Measurements from ENCODE around the gene FASN. TPM values are rescaled to one million over a fixed set of nuclear protein-coding genes. Genes with fewer than 3 reads are reported as not detected.
A peak's percentile ranks its signal among the peaks of the same experiment; 100 is the strongest.

Gene FASN
- total and polyA plus RNA-seq, 2 donors (not counting 1 experiment from before 2014, with no cell fraction given) = 19.4 to 35.6 TPM

DNA sequence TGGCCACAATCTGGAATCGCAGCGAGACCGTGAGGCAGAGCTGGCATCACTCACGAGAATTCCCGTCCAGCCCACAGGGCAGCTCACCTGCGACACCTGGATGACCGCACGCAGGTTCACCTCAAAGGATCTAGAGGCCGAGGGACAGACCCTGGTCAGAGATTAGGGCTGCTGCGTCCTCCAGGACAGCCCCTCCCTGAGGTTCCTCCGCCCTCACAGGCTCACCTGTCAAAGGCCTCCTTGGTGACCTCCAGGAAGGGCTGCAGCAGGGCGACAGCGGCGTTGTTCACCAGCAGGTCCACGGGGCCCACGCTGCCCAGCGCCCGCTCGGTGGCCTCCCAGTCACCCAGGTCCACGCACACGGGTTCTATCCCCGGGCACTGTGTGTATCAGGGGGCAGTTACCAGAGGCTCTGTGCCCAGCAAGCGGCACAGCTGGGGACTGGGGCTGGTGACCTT, 61.4 kb downstream of the FASN start:
- ChIA-PET CTCF (no interaction called here), POLR2A (no interaction called here)
- WGBS (ENCODE audit: insufficient coverage) = 54% methylated on average over 23 of the region's 23 CpGs
- peaks cover 22 to 25% of the 10 kb centered on the region in 2 donors for H3K4me1 ChIP-seq (ENCODE audit: control insufficient read depth in 2 of 2, insufficient read depth in 2 of 2, low read length in 2 of 2)
- Mint-ChIP-seq H3K27me3 (no peaks in the 10 kb centered on the region), H3K9me3 (ENCODE audit: insufficient read depth) (no peaks in the 10 kb centered on the region), H3K4me1 (peaks cover 24% of the 10 kb centered on the region), H3K4me3 (peak overlapping the region; percentile 90), H3K27ac (no peak overlapping the region)
- peaks cover 14% of the 10 kb centered on the region for H3K79me2 ChIP-seq (ENCODE audit: control insufficient read depth, insufficient read depth, low read length)
- peak overlapping the region; percentile 72 for H3K9ac ChIP-seq (ENCODE audit: low read length)
- intact Hi-C loops (cut with micrococcal nuclease) = loop anchor here (1.0 to 10.0 kb wide), 6 partner anchors 13 to 518 kb away; partner anchors contain the start of genes ASPSCR1, FASN, GPS1 and LRRC45
- peak overlapping the region; percentile 100 for H3K4me2 ChIP-seq (replicated peaks; ENCODE audit: low read depth, low read length, poor library complexity, severe bottlenecking)
- ATAC-seq (ENCODE audit: low read depth) (no peak), DNase-seq (no peak)
- H3K27me3 ChIP-seq (replicated peaks in 1 of 4; ENCODE audit: control extremely low read depth in 1 of 4, control insufficient read depth in 3 of 4, insufficient read depth in 4 of 4, low read length in 3 of 4) = peaks cover 0 to 9% (median 3%) of the 10 kb centered on the region in 4 experiments
- H3K9me3 ChIP-seq (ENCODE audit: control extremely low read depth in 1 of 3, control insufficient read depth in 2 of 3, insufficient read depth in 1 of 3, low read length in 2 of 3) = peaks cover 0 to 2% (median 0%) of the 10 kb centered on the region in 3 donors
- TF ChIP-seq EZH2 (IDR thresholded peaks at IDR 0.05; ENCODE audit: borderline replicate concordance, insufficient read depth, low read depth, low read length, poor library complexity, severe bottlenecking) (no peak), CTCF (IDR thresholded peaks at IDR 0.05) (no peak)
- H4K20me1 ChIP-seq (ENCODE audit: control insufficient read depth, insufficient read depth, low read length, poor library complexity, severe bottlenecking) = peaks cover 25% of the 10 kb centered on the region
- peak overlapping the region; percentile 34 to 76 (median 72) for H3K4me3 ChIP-seq (ENCODE audit: control extremely low read depth in 1 of 5, extremely low read depth in 1 of 5, insufficient read depth in 1 of 5, low read depth in 2 of 5, low read length in 4 of 5)
- no peaks in the 10 kb centered on the region for H3K36me3 ChIP-seq (replicated peaks in 1 of 2; ENCODE audit: control extremely low read depth in 1 of 2, control insufficient read depth in 1 of 2, extremely low read depth in 1 of 2, insufficient read depth in 2 of 2, low read length in 1 of 2)
- peak overlapping the region; percentile 73 for H2AFZ ChIP-seq (ENCODE audit: insufficient read depth, low read depth, low read length, poor library complexity, severe bottlenecking)
- H3K27ac ChIP-seq (ENCODE audit: low read length in 2 of 2) = peak overlapping the region; percentile 44 to 84

DNA sequence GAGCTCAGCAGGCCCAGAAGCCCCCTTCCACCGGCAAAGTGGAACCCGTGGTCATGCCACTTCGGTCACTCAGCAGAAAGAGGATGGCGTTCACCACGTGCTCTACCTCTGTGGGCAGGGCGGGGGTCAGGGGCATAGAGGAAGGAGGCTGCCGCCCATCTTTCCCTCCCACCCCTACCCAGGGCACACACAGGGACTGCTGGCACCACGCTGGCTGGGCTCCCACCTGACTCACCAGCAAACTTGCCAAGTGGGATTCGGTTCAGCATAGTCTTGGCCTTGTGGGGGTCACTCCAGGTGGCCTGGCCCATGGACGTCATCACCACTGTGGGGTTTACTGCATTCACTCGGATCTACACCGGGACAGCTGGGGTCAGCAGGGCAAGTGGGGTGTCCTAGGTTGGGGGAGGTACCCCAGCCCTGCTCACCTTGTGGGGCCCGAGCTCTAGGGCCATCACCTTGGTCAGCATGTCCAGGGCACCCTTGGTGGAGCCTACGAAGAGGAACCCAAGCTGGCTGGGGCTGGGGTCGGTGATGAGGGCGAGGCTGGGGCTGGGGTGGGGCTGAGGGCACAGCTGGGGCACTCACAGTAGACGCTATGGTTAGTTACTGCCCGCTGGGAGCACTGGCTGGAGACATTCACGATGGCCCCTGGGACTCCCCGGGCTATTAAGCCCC, 61.9 kb downstream of the FASN start:
- ATAC-seq (ENCODE audit: low read depth) = no peak
- peak overlapping the region; percentile 100 for H3K4me2 ChIP-seq (replicated peaks; ENCODE audit: low read depth, low read length, poor library complexity, severe bottlenecking)
- TF ChIP-seq CTCF (IDR thresholded peaks at IDR 0.05) (no peak), EZH2 (IDR thresholded peaks at IDR 0.05; ENCODE audit: borderline replicate concordance, insufficient read depth, low read depth, low read length, poor library complexity, severe bottlenecking) (no peak)
- H3K4me3 ChIP-seq (ENCODE audit: control extremely low read depth in 1 of 5, extremely low read depth in 1 of 5, insufficient read depth in 1 of 5, low read depth in 2 of 5, low read length in 4 of 5) = peak overlapping the region in 1 of 5 experiments; percentile 76
- peaks cover 26% of the 10 kb centered on the region for H4K20me1 ChIP-seq (ENCODE audit: control insufficient read depth, insufficient read depth, low read length, poor library complexity, severe bottlenecking)
- peak overlapping the region in 1 of 2 donors; percentile 84 for H3K27ac ChIP-seq (ENCODE audit: low read length in 2 of 2)
- H3K36me3 ChIP-seq (replicated peaks in 1 of 2; ENCODE audit: control extremely low read depth in 1 of 2, control insufficient read depth in 1 of 2, extremely low read depth in 1 of 2, insufficient read depth in 2 of 2, low read length in 1 of 2) = no peaks in the 10 kb centered on the region
- intact Hi-C loops (cut with micrococcal nuclease) = loop anchor here (10.0 kb wide), 1 partner anchor 519 kb away; no protein-coding TSS in a partner anchor
- H3K9me3 Mint-ChIP-seq (ENCODE audit: insufficient read depth) = no peaks in the 10 kb centered on the region
- H3K27ac Mint-ChIP-seq = no peak overlapping the region
- H3K4me1 ChIP-seq (ENCODE audit: control insufficient read depth in 2 of 2, insufficient read depth in 2 of 2, low read length in 2 of 2) = peaks cover 22 to 25% of the 10 kb centered on the region in 2 donors
- H3K79me2 ChIP-seq (ENCODE audit: control insufficient read depth, insufficient read depth, low read length) = peaks cover 14% of the 10 kb centered on the region
- POLR2A ChIA-PET = interaction anchor here (0.6 kb wide), 1 partner anchor 521 kb away, joined by 3 read pairs; no protein-coding TSS in a partner anchor
- H3K9me3 ChIP-seq (ENCODE audit: control extremely low read depth in 1 of 3, control insufficient read depth in 2 of 3, insufficient read depth in 1 of 3, low read length in 2 of 3) = peaks cover 0 to 2% (median 0%) of the 10 kb centered on the region in 3 donors
- H3K4me1 Mint-ChIP-seq = peaks cover 24% of the 10 kb centered on the region
- DNase-seq = no peak
- CTCF ChIA-PET = interaction anchor here (0.8 to 1.7 kb wide), 2 partner anchors 15 to 76 kb away, joined by 3 to 13 read pairs; no protein-coding TSS in a partner anchor
- H3K9ac ChIP-seq (ENCODE audit: low read length) = peak overlapping the region; percentile 72
- no peak overlapping the region for H2AFZ ChIP-seq (ENCODE audit: insufficient read depth, low read depth, low read length, poor library complexity, severe bottlenecking)
- peaks cover 0 to 9% (median 3%) of the 10 kb centered on the region in 4 experiments for H3K27me3 ChIP-seq (replicated peaks in 1 of 4; ENCODE audit: control extremely low read depth in 1 of 4, control insufficient read depth in 3 of 4, insufficient read depth in 4 of 4, low read length in 3 of 4)
- WGBS (ENCODE audit: insufficient coverage) = 92% methylated on average over 16 of the region's 20 CpGs
- no peaks in the 10 kb centered on the region for H3K27me3 Mint-ChIP-seq
- H3K4me3 Mint-ChIP-seq = peak overlapping the region; percentile 90

Measured in B cell (primary cell).